PC-9 (cell line): ENCODE measurements around the gene MYCBPAP.

Experiments used
- EZH2 ChIP-seq: fragments of 200-600 bp; sonication (generic); IDR thresholded peaks from 2 replicates; pipeline ENCODE4 v1.8.0; 2017; ENCODE audit warnings: antibody characterized with exemption, low read depth
- TF ChIP-seq, protein P1 (sequence below): fragments of 200-600 bp; sonication (generic); conservative IDR thresholded peaks from 2 replicates; pipeline ENCODE4 v1.6.1; 2017; ENCODE audit warnings: mixed run types, antibody characterized with exemption, mild to moderate bottlenecking, moderate library complexity

DNA sequence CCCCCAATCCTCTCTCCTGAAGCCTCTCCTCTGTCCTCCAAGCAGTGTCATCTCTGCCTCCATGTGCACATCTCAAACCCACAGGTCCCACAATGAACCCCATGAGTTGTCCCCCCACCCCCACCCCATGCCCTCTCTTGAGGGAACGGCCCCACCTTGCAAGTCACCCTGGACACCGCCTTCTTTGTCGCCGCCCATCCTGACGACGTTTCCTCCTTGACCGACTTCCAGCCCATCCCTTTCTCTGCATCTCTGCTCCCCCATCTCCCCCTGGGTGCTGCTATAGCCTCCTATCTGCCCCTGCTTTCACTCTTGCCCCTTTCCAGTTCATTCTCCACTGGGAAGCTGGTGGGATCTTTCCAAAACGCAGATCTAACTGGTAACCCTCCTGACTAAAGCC, 37.1 kb downstream of the MYCBPAP start:
- TF ChIP-seq, protein P1, sequence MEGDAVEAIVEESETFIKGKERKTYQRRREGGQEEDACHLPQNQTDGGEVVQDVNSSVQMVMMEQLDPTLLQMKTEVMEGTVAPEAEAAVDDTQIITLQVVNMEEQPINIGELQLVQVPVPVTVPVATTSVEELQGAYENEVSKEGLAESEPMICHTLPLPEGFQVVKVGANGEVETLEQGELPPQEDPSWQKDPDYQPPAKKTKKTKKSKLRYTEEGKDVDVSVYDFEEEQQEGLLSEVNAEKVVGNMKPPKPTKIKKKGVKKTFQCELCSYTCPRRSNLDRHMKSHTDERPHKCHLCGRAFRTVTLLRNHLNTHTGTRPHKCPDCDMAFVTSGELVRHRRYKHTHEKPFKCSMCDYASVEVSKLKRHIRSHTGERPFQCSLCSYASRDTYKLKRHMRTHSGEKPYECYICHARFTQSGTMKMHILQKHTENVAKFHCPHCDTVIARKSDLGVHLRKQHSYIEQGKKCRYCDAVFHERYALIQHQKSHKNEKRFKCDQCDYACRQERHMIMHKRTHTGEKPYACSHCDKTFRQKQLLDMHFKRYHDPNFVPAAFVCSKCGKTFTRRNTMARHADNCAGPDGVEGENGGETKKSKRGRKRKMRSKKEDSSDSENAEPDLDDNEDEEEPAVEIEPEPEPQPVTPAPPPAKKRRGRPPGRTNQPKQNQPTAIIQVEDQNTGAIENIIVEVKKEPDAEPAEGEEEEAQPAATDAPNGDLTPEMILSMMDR, result no peak
- TF ChIP-seq EZH2, result no peak
